C4-2B (cell line): ENCODE results near the gene DAP.

ENCODE experiments used
- H3K27ac ChIP-seq: fragments of 450-650 bp; 2 replicates; pipeline ENCODE4 v1.5.1; 2017
- ZFX ChIP-seq: fragments of 450-650 bp; IDR thresholded peaks from 2 replicates; pipeline ENCODE4 v1.6.1; 2017
- TF ChIP-seq, protein P1 (sequence below): fragments of 450-650 bp; conservative IDR thresholded peaks from 2 replicates; pipeline ENCODE4 v1.5.1; 2017; ENCODE audit warnings: mild to moderate bottlenecking

The DAP gene

DNA sequence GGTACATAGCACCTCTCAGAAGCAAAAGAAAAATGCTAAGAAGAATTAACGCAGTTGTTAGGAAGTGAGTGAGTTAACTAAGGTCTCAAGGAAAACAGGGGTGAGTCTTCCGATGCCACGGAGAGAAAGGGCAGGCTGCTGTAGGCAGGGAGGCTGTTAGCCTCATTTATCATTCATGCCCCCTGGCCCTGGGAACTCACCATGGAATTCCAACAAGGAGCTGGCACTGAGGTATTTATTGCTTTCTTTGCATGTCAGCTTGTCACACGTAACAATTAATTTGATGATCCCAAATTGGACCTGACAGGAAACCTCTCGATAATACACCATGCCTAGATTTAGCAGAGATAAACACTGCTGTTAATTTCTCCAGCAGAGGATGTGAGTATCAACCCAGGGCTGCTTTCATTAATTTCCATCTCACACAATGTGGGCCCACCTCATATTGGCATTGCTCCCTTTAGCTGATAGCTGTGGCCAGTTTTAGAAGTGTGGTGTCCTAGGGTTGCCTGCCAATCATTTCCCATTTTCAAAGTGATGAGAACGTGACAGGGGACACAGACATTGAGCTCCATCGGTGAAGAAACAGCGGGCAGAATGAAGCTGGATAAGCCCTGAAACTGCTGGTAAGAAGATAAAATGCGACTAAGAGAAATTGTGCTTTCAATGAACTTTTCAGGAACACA lies 45.3 kb downstream of the DAP start:
- no peak overlapping the region for H3K27ac ChIP-seq
- TF ChIP-seq, protein P1, sequence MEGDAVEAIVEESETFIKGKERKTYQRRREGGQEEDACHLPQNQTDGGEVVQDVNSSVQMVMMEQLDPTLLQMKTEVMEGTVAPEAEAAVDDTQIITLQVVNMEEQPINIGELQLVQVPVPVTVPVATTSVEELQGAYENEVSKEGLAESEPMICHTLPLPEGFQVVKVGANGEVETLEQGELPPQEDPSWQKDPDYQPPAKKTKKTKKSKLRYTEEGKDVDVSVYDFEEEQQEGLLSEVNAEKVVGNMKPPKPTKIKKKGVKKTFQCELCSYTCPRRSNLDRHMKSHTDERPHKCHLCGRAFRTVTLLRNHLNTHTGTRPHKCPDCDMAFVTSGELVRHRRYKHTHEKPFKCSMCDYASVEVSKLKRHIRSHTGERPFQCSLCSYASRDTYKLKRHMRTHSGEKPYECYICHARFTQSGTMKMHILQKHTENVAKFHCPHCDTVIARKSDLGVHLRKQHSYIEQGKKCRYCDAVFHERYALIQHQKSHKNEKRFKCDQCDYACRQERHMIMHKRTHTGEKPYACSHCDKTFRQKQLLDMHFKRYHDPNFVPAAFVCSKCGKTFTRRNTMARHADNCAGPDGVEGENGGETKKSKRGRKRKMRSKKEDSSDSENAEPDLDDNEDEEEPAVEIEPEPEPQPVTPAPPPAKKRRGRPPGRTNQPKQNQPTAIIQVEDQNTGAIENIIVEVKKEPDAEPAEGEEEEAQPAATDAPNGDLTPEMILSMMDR = no peak
- TF ChIP-seq ZFX = no peak

DNA sequence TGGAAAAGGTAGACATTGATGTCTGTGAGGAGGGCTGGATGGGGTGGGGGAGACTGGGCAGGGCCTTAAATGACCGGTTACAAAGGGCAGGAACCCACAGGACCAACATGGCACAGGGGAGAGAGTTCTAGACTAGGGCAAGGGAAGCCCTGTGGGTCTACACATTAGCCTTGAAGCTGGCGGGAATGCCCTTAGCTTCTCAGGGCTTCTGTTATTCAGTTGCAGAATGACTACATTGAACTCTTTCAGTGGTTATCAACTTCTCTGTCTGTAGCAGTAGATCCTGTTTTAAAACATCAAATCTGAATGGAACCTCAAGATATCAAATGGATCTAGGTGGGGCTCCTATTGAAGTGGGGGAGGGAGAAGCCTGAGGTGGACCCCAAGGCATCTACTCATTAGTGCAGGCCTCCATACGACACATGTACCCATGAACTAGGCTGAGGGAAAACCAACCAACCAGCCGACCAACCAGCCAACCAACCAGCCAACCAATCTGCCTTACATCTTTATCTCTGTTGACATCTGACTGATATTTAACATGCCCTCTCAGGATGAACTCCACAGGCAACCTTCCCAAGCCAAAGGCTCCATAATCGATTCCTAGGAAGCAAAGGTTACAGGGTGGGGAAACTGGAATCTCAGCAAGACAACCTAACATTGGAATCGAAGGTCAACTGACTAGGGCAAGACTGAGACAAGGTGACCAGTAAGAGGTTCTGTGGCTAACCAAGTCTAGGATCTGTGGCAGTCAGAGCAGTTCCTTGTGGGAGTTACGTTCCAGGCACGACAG lies 48.3 kb downstream of the DAP start:
- TF ChIP-seq ZFX = no peak

DNA sequence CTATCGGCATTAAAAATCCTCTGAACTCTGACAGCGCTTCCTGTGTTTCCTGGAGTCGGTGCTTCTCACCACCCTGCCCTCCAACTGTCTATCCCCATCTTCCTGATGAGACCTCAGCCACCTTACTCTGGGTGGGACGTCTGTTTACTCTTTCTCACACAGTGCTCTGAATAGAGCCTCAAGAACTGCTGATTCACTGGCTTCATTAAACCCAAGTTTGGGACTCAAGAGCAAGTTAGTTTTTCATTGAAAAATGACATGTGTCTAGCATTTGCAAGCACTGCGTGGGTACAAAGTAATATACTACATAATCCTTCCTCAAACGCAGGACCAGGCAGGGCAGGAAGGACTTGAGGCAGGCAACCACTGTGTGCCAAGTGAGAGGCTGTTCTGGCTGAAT lies 49.5 kb downstream of the DAP start:
- no peak for TF ChIP-seq ZFX
- TF ChIP-seq, protein P1 = no peak
- H3K27ac ChIP-seq = no peak overlapping the region

More for the DNA sequence above, 48.3 kb downstream of the DAP start:
- no peak overlapping the region for H3K27ac ChIP-seq

DNA sequence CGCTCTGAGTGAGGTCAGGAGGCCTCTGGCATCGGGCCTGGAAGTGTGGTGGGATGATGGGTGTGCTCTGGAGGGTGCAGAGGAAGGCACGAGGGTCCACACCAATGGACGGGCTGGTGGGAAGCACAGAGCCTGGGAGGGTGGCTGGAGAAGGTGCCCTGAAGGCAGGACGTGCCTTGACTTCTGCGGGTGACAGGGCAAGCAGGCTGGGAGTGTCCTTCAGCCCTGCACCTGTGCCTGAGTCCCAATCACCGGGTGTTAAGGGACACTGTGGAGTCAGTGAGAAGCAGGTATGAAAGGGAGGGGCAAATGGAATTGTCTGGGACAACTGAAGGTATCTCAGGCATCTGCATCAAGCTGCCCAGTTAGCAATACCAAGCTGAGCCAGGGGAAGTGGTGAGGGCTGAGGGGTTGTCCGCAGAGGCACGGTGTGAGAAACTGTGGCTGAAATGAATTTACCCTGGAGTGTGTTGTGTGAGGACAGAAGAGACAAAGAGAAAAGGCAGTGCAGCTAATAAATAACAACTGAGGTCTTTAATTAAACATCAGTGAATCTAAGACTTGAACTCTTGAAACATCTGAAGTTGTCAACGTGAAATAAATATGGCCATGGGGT lies 50.4 kb downstream of the DAP start:
- no peak overlapping the region for H3K27ac ChIP-seq

DNA sequence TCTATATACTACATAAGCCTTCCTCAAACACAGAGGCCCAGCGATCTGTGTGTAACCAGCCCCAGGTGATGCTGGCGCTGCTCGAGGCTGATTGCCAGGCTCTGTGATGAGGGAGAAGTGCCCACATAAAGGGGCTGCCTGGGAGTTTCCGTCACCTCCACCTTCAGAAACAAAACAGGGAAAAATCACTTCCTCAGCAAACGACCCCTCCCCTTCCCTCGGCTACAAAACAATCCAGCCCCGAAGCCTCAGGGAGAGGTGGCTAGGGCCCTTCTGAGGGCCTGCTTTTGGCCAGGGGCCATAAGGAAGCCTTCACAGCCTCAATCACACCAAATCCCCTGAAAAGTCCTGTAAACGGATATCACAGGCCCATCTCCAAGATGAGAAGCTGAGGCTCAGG lies 51.1 kb downstream of the DAP start:
- H3K27ac ChIP-seq = no peak overlapping the region
- TF ChIP-seq, protein P1 = no peak
- no peak for TF ChIP-seq ZFX

More for the DNA sequence above, 50.4 kb downstream of the DAP start:
- TF ChIP-seq ZFX = no peak
- TF ChIP-seq, protein P1 = no peak

DNA sequence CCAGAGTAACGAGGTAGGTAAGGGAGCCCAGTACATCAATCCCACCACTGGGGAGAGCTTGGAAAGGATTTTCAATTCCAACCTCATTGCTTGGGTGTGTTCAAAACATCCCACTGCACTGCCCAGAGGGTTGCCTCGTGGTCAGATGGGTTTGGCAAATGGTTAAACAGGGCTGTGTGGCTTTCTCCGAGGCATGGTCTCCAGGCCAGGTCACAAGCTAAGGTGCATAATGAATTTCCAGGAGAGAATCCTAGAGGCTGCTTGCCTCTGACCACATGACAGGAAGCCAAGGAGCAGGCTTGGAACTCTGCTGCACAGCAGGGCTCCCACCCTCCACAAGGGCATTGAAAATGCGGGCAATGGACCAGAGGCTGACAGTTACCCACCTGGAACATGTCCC lies 51.6 kb downstream of the DAP start:
- no peak overlapping the region for H3K27ac ChIP-seq
- no peak for TF ChIP-seq ZFX
- TF ChIP-seq, protein P1 = no peak

DNA sequence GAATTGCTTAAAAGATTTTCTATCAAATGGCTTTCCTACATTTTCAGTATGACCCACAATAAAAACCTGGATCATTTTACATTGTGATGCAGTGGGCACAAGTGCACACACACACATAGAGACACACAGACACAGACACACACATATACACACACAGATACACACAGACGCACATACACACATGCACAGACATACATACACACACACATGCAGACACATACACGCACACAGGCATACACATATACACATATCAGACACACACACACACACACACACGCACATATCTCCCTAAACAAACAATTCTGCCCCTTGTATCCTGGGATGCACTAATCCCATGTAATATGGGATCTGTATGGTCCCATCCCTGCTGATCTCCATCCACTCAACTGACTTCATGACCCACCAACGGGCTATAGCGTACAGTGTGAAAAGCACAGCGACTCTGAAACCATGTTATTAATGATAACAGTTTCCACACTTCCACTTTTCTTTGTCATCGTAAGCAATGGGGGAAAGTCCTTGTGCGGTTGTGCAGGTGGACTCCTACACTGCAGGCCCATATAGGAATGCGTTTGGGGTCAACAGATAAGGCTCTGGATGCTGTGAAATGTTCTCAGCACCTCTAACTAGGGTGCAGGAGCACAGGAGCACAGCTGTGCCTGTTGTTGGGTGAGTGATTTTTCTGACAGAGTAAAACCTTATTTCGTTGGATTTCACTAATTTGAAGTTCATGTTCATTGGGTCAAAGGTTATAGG lies 52.7 kb downstream of the DAP start:
- TF ChIP-seq, protein P1 = no peak
- no peak for TF ChIP-seq ZFX
- no peak overlapping the region for H3K27ac ChIP-seq
